Measurements from ENCODE around the gene C1orf185.
"Not testable (repeated sequence)": the region's sequence is repeated elsewhere in the genome, so short reads cannot be mapped to it uniquely, and the experiment has no call there.

C1orf185 gene

DNA sequence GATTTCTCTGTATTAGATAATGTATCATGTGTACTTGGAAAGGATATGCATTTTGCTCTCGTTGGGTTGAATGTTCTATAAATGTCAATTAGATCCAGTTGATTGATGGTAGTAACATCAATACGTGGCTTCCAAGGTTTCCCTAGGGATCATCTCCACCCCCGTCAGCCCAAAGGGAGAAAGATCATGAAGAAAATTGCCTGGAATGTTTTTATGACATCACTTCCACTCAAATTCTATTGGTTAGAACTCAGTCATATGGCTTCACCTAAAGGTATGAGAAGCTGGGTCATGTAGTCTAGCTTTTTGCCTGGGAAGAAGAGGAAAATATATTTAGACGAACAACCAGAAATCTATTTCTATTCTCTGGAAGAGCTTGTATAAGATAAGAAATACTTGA, at the start of gene C1orf185:
C1orf185 (plus strand) TSS at position 253 of the 400 bp plus-strand sequence; CDS start at position 259, 6 bp downstream.
- DNase-seq (ENCODE audit: low read depth, low spot score), result no peak

DNA sequence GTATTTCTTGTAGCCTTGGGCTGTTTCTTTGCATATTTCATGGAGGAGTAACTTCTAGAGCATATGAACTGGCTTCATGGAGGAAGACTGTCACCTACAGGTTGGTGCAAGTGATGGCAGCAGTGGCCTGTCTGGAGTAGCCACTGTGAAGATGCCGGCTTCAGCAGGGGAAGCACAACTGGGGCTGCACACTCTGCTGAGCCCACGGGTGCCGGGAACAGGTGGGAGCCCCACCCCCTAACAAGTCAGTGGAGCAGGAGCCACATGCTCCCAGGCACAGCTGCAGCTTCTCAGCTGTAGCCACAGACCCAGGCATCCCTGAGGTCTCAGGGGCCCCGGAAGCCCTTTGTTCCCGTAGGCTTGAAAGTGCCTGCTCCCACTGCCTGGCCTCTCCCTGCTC, 43.2 kb upstream of the C1orf185 start:
- DNase-seq (ENCODE audit: low read depth, low spot score), result no peak

DNA sequence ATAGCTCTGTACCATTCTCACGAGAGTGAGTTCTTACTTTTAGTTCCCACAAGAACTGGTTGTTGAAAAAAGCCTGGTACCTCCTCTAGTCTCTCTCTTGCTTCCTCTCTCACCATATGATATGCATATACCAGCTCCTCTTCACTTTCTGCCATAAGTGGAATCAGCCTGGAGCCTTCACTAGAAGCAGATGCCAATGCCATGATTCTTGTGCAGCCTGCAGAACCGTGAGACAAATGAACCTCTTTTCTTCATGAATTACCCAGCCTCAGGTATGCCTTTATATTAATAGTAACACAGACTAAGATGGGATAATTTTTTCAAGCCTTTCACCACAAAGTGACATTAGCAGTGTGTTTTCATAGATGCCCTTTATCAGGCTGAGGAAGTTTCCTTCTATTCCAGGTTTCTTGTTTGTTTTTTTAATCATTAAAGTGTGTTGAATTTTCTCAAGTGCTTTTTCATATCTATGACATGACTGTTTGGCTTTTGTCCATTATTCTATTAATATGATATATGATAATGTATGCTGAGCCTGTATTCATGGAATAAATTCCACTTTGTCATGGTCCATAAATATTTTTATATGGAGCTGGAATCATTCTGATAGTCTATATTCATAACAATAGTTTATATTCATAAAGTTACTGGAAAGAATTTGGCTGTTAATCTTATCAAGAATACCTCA, 40.7 kb upstream of the C1orf185 start:
- no peak for DNase-seq (ENCODE audit: low read depth, low spot score)

DNA sequence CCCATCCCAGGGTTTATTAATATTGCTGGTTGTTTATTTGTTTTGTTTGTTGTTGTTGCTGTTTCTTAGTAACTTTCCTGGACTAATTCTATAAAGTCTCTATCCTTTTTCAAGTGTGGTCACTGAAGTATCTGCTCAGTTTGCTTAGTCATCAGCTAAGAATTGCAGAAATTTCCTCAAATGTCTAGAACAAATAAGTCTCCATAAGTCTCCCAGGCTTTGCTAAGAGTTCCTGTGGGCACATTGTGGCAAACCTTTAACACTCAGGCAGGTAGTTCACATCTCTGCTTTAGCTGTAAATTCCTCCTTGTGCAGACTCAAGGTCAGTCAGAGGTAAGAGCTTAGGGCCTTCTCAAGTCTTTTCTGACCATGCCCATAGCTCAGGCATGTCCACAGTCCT, 38.9 kb upstream of the C1orf185 start:
- no peak for DNase-seq (ENCODE audit: low read depth, low spot score)

DNA sequence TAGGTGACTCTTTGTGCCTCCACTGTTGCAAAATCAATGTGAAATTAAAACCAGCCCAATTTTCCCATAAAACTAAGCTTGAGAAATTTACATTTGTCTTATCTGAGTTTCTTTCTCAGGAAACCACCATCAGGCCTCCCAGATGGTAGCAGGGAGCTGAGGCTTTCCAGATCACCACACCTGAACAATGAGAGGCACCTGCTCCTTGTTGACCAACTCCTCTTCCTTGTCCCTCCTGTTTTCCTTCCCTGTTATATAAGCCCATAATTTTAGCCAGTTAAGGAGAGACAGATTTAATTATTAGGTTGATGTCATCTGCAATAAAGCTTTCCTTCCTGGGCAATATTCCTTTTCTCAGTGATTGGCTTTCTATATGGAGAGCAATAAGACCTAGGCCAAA, 32.0 kb upstream of the C1orf185 start:
- DNase-seq (ENCODE audit: low read depth, low spot score), result no peak

DNA sequence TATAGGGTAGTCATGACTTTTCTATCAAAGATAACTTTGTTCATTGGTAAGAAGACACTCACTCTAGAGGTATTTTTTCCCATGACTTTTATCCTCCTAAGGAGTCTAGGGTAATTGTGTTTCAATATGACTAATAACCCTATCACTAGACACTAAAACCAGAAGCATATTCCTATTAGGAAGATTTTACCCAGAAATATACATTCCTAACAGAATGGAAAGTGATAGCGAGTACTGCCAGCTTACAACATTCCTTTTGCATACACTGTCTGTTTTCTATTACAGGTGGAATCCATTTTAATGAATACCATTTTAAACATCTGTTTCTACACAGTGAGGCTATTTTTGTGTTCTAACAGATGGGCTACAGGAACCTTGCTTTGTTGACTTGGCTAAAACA, 31.4 kb upstream of the C1orf185 start:
- no peak for DNase-seq (ENCODE audit: low read depth, low spot score)

DNA sequence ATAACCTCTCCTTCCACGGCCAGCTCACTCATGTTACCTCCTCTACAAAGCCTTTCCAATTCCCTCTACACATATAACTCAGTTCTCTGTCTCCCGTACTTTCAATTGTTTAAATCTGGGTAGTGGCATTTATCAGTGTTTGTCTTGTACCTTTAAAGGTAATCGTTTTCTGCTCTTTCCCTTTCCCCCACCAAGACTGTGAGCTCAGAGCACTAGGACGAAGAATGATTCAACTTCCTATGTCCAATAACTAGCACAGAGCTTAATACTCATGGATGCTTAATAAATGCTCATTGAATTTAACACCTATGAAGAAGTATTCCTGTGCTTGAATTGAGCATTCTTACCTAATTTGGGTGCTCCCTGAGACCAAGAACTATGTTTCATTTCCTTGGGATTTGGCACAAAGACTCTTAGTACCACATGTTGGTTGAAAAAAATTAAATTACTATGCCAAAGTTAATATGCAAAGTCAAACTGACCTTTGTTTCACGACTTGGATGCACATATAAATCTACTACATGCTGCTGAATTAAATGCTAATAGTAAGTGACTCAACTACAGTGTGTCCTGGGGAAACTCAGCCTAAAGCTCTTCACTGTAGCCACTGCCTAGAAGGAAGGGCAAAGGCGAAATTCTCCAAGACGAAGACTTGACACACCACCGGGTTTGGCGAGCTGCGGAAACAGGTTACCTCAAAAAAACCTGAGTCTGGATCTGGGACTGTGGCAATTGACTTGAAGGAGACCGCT, 30.6 kb upstream of the C1orf185 start:
- no peak for DNase-seq (ENCODE audit: low read depth, low spot score)

DNA sequence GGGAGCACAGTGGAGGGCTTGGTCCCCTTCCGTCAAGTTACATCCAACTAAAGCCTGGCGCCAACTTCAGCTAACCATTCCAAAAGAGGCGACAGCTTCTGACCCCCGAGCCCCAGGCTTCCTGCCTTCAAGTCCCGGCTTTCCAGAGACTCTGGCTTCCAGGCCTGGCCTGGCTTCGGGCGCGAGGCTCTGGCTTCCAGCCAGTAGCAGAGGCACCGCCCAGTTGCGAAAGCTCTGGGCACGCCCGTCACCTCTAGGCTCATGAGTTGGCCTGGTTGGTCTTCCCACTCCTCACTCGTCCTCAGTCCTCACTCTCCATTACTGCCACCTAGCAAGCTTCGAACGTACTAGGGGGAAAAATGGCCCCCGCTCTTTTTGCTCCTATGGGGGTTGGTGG, 30.0 kb upstream of the C1orf185 start:
- no peak for DNase-seq (ENCODE audit: low read depth, low spot score)

DNA sequence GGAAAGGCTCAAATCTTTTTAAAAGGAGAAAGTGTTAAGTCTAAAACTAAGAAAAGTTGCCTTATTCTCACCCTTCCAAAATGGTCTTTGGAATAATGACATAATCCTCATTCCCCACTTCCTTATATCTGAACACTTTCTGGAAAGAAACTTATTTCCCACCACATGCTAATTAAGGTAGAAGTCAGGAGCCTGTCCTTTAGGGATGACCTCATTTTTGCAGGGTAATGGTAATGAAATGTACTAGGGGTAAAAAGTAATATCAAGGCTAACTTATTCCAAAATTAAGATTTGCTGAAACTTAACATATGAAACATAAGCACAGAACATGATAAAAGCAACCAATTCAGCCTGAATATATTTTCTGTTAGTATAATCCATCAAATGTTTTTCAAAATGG, 29.4 kb upstream of the C1orf185 start:
- no peak for DNase-seq (ENCODE audit: low read depth, low spot score)

DNA sequence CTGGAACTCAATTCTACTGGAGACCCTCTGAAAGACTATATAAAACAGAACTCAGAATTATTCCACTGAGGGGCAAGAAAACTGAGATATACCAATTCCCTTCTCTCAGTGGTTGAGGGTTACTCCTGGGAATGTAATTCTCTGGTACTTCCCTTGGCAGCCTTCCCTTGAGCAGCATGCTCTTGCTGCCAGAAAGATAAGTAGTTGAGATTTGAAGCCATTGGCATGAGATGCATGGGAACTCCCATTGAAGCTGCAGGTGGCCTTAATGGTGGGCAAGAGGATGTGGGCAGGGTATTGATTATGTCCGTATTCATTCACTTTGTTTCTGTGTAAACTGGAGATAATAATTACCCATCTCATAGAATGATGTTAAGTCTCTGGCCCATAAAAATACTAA, 28.6 kb upstream of the C1orf185 start:
- no peak for DNase-seq (ENCODE audit: low read depth, low spot score)

DNA sequence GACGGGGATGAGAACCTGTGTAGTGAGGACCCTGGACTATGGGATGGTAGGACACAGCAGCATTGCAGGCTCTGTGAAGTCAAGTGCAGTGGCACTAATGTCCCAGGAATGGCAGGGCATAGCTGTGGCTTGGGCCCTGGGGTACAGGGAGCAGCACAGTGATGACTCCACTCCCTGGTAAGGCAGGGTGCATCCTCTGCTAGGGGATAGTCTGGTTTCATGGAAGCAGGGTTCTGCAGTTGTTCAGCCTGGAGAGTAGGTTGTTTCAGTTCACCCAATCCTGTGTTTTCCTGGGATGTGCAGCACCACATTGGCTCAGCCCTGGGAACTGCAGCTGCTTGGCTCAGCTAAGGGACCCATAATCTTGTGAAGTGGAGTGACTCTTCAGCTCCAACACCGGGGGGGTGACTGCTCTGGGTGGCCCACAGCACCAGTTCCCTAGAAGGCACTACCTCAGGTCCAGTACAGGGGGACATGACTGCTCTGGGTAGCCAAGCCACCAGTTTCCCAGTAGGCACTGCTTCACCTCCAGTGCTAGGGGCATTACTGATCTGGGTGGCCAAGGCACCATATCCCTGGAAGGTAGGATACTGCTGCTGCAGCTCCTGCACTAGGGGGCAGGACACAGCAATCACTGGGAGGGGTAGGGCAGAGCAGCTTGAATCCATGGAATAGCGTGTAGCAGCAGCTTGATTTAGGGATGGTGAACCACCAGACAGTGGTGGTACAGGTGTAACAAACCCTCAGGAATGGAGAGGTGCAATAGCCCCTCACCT, 15.3 kb upstream of the C1orf185 start:
- DNase-seq (ENCODE audit: low read depth, low spot score), result no peak

DNA sequence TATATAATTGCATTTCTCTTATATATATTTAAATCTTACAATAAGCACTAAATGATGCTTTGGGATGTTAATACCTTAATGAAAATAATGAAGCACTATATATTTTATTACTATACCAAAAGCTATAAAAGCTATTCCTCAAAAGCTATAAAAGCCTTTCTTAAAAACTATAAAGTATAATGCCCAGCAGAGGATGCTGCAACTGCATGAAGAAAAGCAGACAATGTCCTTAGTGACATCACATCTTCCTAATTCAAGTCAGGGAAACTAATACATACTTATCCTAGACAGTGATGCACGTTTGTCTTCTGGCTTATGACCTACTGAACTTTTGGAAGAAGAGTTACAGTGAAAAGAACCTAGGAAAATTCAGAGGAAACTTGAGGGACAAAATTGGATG, 13.6 kb upstream of the C1orf185 start:
- DNase-seq (ENCODE audit: low read depth, low spot score), result no peak

DNA sequence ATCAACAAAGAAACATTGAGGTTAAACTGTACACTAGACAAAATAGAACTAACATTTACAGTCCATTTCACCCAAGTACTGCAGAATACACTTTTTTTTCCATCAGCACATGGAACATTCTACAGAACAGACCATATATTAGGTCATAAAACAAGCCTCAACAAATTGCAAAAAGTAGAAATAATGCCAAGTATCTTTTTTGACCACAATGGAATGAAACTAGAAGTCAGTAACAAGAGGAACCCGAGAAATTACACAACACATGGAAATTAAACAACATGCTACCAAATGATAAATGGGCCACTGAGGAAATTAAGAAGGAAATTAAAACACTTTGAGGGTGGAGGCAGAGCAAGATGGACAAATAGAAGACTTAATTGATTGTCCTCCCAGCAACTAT, 8.4 kb upstream of the C1orf185 start:
- no peak for DNase-seq (ENCODE audit: low read depth, low spot score)

DNA sequence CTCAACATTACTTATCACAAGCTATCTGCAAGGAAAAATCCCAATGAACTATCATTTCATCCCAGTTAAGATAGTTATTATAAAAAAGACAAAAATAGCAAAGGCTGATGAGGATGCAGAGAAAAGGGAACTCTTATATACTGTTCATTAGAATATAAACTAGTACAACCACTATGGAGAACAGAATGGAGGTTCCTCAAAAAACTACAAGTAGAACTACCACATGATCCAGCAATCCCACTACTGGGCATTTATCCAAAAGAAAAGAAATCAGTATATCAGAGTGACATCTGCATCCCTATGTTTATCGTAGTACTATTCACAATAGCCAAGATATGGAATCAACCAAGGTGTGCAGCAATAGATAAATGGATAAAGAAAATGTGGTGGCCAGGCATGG, 4.9 kb upstream of the C1orf185 start:
- no peak for DNase-seq (ENCODE audit: low read depth, low spot score)

DNA sequence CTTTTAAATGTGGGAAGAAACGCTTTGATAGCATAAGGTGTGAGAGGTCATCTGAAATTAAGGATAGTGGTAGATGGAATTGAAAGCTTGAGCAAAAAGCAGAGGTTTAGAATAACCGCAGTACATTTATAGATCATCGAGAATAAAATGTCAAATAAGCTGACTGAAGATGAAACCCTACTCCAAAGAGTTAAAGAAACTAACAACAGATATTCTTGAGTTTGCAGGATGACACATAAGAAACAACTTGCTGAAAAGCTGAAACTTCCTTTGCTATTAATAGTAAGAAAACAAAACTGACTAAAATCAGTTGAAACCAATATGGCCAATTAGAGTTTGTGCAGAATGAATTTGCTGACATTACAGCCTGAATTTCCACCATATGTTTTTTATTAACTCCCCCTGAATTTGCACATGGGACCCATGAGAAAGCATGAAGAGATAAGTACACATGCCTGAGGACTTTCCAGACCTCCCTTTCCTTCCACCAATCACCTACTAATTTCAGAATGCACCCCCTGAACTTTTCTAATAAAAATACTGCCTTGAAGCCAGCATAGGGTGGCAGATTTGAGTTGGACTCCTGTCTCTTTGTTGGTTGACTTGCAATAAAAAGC, 1.7 kb upstream of the C1orf185 start:
- DNase-seq (ENCODE audit: low read depth, low spot score), result no peak

DNA sequence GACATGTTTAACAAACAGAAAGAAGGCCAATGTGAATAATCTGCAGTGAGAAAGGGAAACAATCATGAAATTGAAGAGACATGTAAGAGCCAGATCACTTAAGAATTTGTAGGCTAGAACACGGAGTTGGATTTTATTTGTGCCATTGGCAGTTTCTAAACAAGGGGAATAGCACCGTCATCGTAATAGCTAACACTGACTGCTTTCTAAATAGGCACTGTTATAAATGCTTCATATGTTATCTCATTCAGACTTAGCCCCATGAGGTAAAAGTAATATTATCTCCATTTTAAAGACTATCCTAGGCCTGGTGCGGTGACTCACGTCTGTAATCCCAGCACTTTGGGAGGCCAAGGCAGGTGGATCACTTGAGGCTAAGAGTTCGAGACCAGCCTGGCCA, 12.1 kb downstream of the C1orf185 start:
- DNase-seq (ENCODE audit: low read depth, low spot score), result no peak

DNA sequence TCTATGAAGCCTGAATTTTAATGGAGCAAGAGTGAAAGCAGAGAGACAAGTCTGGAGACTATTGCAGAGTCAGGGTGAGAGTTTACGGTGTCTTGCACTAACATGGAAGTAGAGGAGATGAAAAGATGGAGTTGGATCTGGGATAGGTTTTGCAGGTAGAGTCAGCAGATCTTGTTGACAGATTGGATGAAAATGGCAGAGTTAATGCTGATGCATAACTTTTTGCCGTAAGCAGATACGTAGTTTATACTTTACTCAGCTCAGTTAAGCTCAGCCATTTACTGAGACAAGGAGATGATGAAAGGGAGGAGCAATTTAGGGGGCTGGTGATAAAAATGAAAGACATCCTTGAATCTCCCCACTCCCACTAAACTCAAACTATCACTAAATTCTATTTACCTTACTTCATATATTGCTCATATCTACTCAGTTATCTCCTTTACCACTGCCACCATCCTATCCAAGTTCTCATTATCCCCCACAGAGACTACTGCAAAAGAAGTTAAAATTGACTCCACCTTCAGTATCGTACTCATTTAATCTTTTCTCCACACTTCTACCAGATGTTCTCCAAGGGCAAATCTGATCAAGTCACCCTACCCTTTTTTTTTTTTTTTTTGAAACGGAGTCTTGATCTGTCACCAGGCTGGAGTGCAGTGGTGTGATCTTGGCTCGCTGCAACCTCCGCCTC, 13.8 kb downstream of the C1orf185 start:
- no peak for DNase-seq (ENCODE audit: low read depth, low spot score)

DNA sequence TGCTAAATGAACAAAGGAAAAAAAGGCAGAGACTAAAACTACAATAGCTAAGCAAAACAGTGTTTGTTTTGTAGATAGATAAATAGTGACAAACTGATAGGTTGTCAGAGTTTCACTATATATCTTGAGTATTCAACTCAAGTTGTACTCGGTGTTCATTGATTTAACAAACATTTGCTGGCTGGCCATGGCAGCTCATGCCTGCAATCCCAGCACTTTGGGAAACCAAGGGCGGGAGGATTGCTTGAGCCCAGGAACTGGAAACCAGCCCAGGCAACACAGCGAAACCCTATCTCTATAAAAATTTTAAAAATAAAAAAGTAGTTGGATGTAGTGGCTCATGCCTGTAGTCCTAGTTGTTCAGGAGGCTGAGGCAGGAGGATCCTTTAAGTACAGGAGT, 17.3 kb downstream of the C1orf185 start:
- no peak for DNase-seq (ENCODE audit: low read depth, low spot score)

DNA sequence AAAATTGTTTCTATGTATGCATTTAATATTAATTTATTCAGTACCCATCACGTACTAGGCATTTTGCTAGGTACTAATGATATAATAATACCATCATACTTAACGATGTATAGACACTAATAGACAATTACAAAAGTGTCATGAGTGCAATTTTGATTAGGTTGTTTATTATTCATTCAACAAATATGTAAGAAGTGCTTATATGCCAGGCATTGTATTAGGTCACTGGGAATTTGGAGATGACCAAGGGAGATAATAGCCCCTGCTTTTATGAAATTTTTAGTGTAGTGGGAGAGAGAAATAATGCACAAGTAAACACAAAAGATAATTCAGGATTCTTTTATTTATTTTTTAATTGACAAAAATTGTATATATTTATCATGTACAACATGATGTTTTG, 18.6 kb downstream of the C1orf185 start:
- DNase-seq (ENCODE audit: low read depth, low spot score), result no peak

DNA sequence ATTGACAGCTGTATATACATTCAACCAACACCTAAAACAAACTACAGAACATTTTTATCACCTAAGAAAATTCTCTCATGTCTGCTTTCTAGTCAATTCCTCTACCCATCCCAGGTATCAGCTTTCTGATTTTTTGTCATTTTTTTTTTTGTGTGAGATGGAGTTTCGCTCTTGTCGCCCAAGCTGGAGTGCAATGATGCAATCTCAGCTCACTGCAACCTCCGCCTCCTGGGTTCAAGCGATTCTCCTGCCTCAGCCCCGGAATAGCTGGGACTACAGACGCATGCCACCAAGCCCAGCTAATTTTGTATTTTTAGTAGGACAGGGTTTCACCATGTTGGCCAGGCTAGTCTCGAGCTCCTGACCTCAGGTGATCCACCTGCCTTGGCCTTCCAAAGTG, 25.1 kb downstream of the C1orf185 start:
- DNase-seq (ENCODE audit: low read depth, low spot score), result not testable (repeated sequence)

DNA sequence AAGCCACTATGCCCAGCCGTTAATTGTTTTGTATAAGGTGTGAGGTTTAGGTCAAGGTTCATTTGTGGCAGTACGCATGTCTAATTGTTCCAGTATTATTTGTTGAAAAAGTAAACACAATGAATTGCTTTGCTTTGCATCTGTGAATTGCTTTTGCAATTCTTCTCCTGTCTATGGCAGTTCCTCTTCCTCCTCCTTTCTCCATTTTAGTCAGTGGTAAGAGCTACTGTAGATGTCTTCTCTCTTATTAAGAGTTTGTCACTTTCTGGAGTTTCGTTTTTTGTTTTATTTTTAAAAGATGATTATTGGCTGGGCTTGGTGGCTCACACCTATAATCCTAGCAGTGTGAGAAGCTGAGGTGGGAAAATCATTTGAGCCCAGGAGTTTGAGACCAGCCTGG, 29.2 kb downstream of the C1orf185 start:
- DNase-seq (ENCODE audit: low read depth, low spot score), result no peak

DNA sequence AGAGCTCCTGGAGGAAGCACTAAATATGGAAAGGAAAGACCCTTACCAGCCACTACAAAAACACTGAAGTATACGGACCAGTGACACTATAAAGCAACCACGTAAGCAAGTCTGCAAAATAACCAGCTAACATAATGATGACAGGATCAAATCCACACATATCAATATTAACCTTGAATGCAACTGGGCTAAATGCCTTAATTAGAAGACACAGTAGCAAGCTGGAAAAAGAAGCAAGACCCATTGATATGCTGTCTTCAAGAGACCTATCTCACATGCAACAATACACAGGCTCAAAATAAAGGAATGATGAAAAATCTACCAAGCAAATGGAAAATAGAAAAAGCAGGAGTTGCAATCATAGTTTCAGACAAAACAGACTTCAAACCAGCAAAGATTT, 31.0 kb downstream of the C1orf185 start:
- no peak for DNase-seq (ENCODE audit: low read depth, low spot score)

All from activated naive CD8-positive, alpha-beta T cell treated with anti-CD3 and anti-CD28 coated beads, Interleukin-2, amount 50 U/mL, for 16 hours (primary cell).